Measurements from ENCODE around the gene CYP4V2.

The CYP4V2 gene

GRCh38 chr4:186248643-186249042 is 57.3 kb downstream of the CYP4V2 start:
- no peak overlapping the region for H2AFZ ChIP-seq (ENCODE audit: low read depth)
- no peak overlapping the region for H3K4me2 ChIP-seq
- TF ChIP-seq, protein P1, sequence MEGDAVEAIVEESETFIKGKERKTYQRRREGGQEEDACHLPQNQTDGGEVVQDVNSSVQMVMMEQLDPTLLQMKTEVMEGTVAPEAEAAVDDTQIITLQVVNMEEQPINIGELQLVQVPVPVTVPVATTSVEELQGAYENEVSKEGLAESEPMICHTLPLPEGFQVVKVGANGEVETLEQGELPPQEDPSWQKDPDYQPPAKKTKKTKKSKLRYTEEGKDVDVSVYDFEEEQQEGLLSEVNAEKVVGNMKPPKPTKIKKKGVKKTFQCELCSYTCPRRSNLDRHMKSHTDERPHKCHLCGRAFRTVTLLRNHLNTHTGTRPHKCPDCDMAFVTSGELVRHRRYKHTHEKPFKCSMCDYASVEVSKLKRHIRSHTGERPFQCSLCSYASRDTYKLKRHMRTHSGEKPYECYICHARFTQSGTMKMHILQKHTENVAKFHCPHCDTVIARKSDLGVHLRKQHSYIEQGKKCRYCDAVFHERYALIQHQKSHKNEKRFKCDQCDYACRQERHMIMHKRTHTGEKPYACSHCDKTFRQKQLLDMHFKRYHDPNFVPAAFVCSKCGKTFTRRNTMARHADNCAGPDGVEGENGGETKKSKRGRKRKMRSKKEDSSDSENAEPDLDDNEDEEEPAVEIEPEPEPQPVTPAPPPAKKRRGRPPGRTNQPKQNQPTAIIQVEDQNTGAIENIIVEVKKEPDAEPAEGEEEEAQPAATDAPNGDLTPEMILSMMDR (conservative IDR thresholded peaks at IDR 0.05; ENCODE audit: low read depth, low read length), result no peak
- no peaks in the 10 kb centered on the region for H3K79me2 ChIP-seq (ENCODE audit: insufficient read depth, low read depth)
- no peaks in the 10 kb centered on the region for H4K20me1 ChIP-seq (ENCODE audit: insufficient read depth)
- no peak overlapping the region for H3K27ac ChIP-seq
- no peak overlapping the region for H3K4me3 ChIP-seq (IDR thresholded peaks at IDR 0.05; ENCODE audit: insufficient read depth, low read depth, low read length)
- H3K4me1 ChIP-seq (ENCODE audit: low read depth, poor library complexity, severe bottlenecking), result peaks cover 7% of the 10 kb centered on the region
- H3K36me3 ChIP-seq (ENCODE audit: insufficient read depth), result no peaks in the 10 kb centered on the region
- H3K9ac ChIP-seq, result no peak overlapping the region
- no peaks in the 10 kb centered on the region for H3K27me3 ChIP-seq (ENCODE audit: insufficient read depth, low read depth)

DNA sequence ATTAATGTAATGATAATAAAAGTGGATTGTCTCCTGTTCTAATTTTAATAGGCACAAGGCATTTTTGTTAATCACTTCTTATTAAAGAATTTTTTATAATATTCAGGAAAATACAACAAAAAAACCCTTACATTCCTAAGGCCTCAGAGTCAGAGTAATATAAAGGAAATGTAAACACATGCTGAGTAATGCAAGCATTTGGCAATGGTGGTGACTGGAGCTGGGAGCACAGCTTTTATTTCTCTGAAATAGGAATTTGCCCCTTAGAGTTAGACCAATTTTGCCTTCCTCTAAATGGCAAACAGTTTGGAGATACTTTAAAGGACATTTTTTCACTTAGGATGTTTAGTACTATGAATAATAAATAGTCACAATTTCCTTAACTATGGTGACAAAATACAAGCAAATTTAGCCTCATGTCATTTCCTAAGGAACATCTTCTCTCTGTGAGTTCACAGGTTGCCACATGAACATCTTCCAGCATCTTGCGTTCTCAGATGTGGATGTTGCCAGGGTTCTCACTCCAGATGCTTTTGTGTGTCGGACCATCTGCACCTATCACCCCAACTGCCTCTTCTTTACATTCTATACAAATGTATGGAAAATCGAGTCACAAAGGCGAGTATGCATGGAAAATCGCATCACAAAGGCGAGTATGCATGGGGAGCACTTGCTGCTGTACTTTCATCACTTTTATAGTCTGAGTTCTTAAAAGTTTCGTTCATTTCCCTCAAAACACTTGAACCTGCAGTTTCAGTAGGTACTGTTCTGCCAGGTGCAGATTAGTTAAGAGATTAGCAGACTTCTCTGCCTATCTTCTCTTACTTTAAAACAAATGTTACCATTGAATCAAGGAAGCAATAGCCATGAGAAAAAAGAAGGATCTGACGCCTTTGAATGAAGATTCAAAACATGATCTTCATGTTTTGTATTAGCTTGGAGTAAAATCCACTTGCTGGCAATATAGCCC is 58.7 kb downstream of the CYP4V2 start:
- no peaks in the 10 kb centered on the region for H3K27me3 ChIP-seq (ENCODE audit: insufficient read depth, low read depth)
- H2AFZ ChIP-seq (ENCODE audit: low read depth), result no peak overlapping the region
- H3K4me1 ChIP-seq (ENCODE audit: low read depth, poor library complexity, severe bottlenecking), result peaks cover 7% of the 10 kb centered on the region
- H3K79me2 ChIP-seq (ENCODE audit: insufficient read depth, low read depth), result no peaks in the 10 kb centered on the region
- no peaks in the 10 kb centered on the region for H3K36me3 ChIP-seq (ENCODE audit: insufficient read depth)
- H3K4me2 ChIP-seq, result no peak overlapping the region
- H4K20me1 ChIP-seq (ENCODE audit: insufficient read depth), result no peaks in the 10 kb centered on the region
- no peak overlapping the region for H3K4me3 ChIP-seq (IDR thresholded peaks at IDR 0.05; ENCODE audit: insufficient read depth, low read depth, low read length)
- no peak overlapping the region for H3K27ac ChIP-seq
- no peak overlapping the region for H3K9ac ChIP-seq
- TF ChIP-seq, protein P1 (conservative IDR thresholded peaks at IDR 0.05; ENCODE audit: low read depth, low read length), result no peak

DNA sequence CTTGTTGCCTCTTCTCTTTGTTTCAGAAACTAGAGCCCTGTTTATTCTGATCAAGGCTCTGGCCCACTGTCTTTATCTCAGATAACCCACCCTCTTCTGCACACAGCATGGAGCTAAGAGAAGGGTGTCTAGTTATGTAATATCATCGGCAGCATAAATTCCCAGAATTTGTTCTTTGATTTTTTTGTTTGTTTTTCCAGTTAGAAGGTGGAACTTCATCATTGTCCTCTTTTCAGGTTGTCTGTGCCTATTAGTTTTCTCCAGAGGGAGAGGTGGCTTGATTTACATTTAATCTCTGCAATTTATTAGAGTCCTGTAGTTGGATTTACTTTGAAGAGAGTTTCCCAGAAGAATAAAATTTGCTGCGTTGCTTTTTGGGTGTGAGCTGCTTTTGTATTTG is 59.4 kb downstream of the CYP4V2 start:
- Histone ChIP-seq H3K79me2 (ENCODE audit: insufficient read depth, low read depth) (no peaks in the 10 kb centered on the region), H3K4me3 (IDR thresholded peaks at IDR 0.05; ENCODE audit: insufficient read depth, low read depth, low read length) (no peak overlapping the region), H3K36me3 (ENCODE audit: insufficient read depth) (no peaks in the 10 kb centered on the region), H3K27ac (no peak overlapping the region), H4K20me1 (ENCODE audit: insufficient read depth) (no peaks in the 10 kb centered on the region), H2AFZ (ENCODE audit: low read depth) (no peak overlapping the region), H3K27me3 (ENCODE audit: insufficient read depth, low read depth) (no peaks in the 10 kb centered on the region), H3K9ac (no peak overlapping the region), H3K4me1 (ENCODE audit: low read depth, poor library complexity, severe bottlenecking) (peaks cover 7% of the 10 kb centered on the region), H3K4me2 (no peak overlapping the region)
- TF ChIP-seq, protein P1 (conservative IDR thresholded peaks at IDR 0.05; ENCODE audit: low read depth, low read length), result no peak

- TF ChIP-seq, protein P1 (conservative IDR thresholded peaks at IDR 0.05; ENCODE audit: low read depth, low read length), result no peak
- no peaks in the 10 kb centered on the region for H3K36me3 ChIP-seq (ENCODE audit: insufficient read depth)
- H3K4me2 ChIP-seq, result no peak overlapping the region
Observed at GRCh38 chr4:186255122-186255521, 63.8 kb downstream of the CYP4V2 start.

More at GRCh38 chr4:186255122-186255521, 63.8 kb downstream of the CYP4V2 start:
- Histone ChIP-seq H3K4me1 (ENCODE audit: low read depth, poor library complexity, severe bottlenecking) (peaks cover 4% of the 10 kb centered on the region), H3K79me2 (ENCODE audit: insufficient read depth, low read depth) (no peaks in the 10 kb centered on the region), H4K20me1 (ENCODE audit: insufficient read depth) (no peaks in the 10 kb centered on the region), H2AFZ (ENCODE audit: low read depth) (no peak overlapping the region), H3K27me3 (ENCODE audit: insufficient read depth, low read depth) (no peaks in the 10 kb centered on the region), H3K27ac (no peak overlapping the region), H3K9ac (no peak overlapping the region), H3K4me3 (IDR thresholded peaks at IDR 0.05; ENCODE audit: insufficient read depth, low read depth, low read length) (no peak overlapping the region)

Data from KMS-11 (cell line).